GM23338 (cell line): Measurements from ENCODE around the gene CABLES2. TPM values are rescaled to one million over a fixed set of nuclear protein-coding genes. Genes with fewer than 3 reads are reported as not detected.

Source experiments
- ATAC-seq: fragments of 200-7000 bp; cut with Tn5 transposase; 3 replicates; pipeline ENCODE4 v1.9.1; 2020
- DNase-seq: peaks from one replicate; pipeline ENCODE4 v3.0.0-alpha.2; 2015; ENCODE audit warnings: low spot score
- H2AFZ ChIP-seq: fragments of 200-600 bp; sonication (generic); 2 replicates; pipeline ENCODE4 v1.8.0; 2016; ENCODE audit warnings: antibody characterized with exemption, mild to moderate bottlenecking, moderate library complexity
- H3F3A ChIP-seq: fragments of 200-600 bp; sonication (generic); replicated peaks from 2 replicates; pipeline ENCODE4 v1.8.0; 2017; ENCODE audit warnings: antibody characterized with exemption, mixed run types, low read depth
- H3K27ac ChIP-seq: fragments of 200-600 bp; sonication (generic); 2 replicates; pipeline ENCODE4 v1.6.1; 2016; ENCODE audit warnings: low read depth
- H3K27me3 ChIP-seq: fragments of 200-600 bp; sonication (generic); 2 replicates; pipeline ENCODE4 v1.8.0; 2016; ENCODE audit warnings: mild to moderate bottlenecking, mixed run types, moderate library complexity; ENCODE audit not compliant: insufficient read depth
- H3K36me3 ChIP-seq: fragments of 200-600 bp; sonication (generic); 2 replicates; pipeline ENCODE4 v1.8.0; 2016; ENCODE audit warnings: mild to moderate bottlenecking; ENCODE audit not compliant: insufficient read depth
- H3K4me1 ChIP-seq: fragments of 200-600 bp; sonication (generic); 2 replicates; pipeline ENCODE4 v1.8.0; 2016; ENCODE audit warnings: mild to moderate bottlenecking, moderate library complexity; ENCODE audit not compliant: insufficient read depth
- H3K4me2 ChIP-seq: fragments of 200-600 bp; sonication (generic); 2 replicates; pipeline ENCODE4 v1.7.1; 2017; ENCODE audit warnings: mixed run types
- H3K4me3 ChIP-seq: fragments of 200-600 bp; sonication (generic); 2 replicates; pipeline ENCODE4 v1.6.1; 2016; ENCODE audit warnings: mixed run types
- H3K79me2 ChIP-seq: fragments of 200-600 bp; sonication (generic); replicated peaks from 2 replicates; pipeline ENCODE4 v1.8.0; 2017; ENCODE audit warnings: mild to moderate bottlenecking; ENCODE audit not compliant: insufficient read depth
- H3K9me2 ChIP-seq: fragments of 200-600 bp; sonication (generic); 2 replicates; pipeline ENCODE4 v1.8.0; 2017; ENCODE audit not compliant: insufficient read depth
- H4K20me1 ChIP-seq: fragments of 200-600 bp; sonication (generic); replicated peaks from 2 replicates; pipeline ENCODE4 v1.8.0; 2017; ENCODE audit warnings: mild to moderate bottlenecking; ENCODE audit not compliant: insufficient read depth
- H3K27ac Mint-ChIP-seq: 2 replicates; pipeline ENCODE4 v1.8.0; 2020; ENCODE audit warnings: inconsistent platforms, mild to moderate bottlenecking, moderate library complexity, mixed read lengths
- H3K27me3 Mint-ChIP-seq: 3 replicates; pipeline ENCODE4 v1.8.0; 2022; ENCODE audit warnings: low read depth, mild to moderate bottlenecking, moderate library complexity, mixed read lengths, inconsistent platforms; ENCODE audit not compliant: insufficient read depth, poor library complexity
- H3K36me3 Mint-ChIP-seq: 3 replicates; pipeline ENCODE4 v1.8.0; 2021; ENCODE audit warnings: low read depth, mild to moderate bottlenecking, inconsistent platforms, moderate library complexity, mixed read lengths
- H3K4me1 Mint-ChIP-seq: 3 replicates; pipeline ENCODE4 v1.8.0; 2020; ENCODE audit warnings: mild to moderate bottlenecking, inconsistent platforms, mixed read lengths
- H3K4me3 Mint-ChIP-seq: 3 replicates; pipeline ENCODE4 v1.8.0; 2021; ENCODE audit warnings: moderate library complexity, mild to moderate bottlenecking, inconsistent platforms, mixed read lengths
- H3K9me3 Mint-ChIP-seq: 3 replicates; pipeline ENCODE4 v1.8.0; 2020; ENCODE audit warnings: moderate library complexity, mild to moderate bottlenecking, inconsistent platforms, mixed read lengths
- CREB1 ChIP-seq: fragments of 250-450 bp; sonication (Bioruptor Pico); IDR thresholded peaks from 2 replicates; pipeline ENCODE4 v1.5.0; 2020; ENCODE audit warnings: low read depth, mild to moderate bottlenecking, moderate library complexity
- CTCF ChIP-seq, 2 experiments: fragments of 200-600 bp in 1 of 2; sonication (generic) in 1 of 2; conservative IDR thresholded peaks; 2 replicates each; pipeline versions ENCODE4 v1.5.1 to v1.6.1; 2016 to 2017; ENCODE audit warnings: antibody characterized with exemption in 2 of 2, low read depth in 2 of 2, mild to moderate bottlenecking in 2 of 2, moderate library complexity in 1 of 2
- ETS1 ChIP-seq: IDR thresholded peaks from 2 replicates; pipeline ENCODE4 v1.6.1; 2016; ENCODE audit warnings: antibody characterized with exemption
- EZH2 ChIP-seq: fragments of 200-600 bp; sonication (generic); IDR thresholded peaks from one replicate; pipeline ENCODE4 v1.8.0; 2017; ENCODE audit warnings: antibody characterized with exemption, mild to moderate bottlenecking, low read depth; ENCODE audit not compliant: unreplicated experiment
- EZH2phosphoT487 ChIP-seq: fragments of 200-600 bp; sonication (generic); IDR thresholded peaks from one replicate; pipeline ENCODE4 v1.8.1; 2018; ENCODE audit warnings: antibody characterized with exemption; ENCODE audit not compliant: unreplicated experiment
- JUNB ChIP-seq: IDR thresholded peaks from one replicate; pipeline ENCODE4 v1.6.1; 2016; ENCODE audit warnings: antibody characterized with exemption; ENCODE audit not compliant: unreplicated experiment
- NANOG ChIP-seq: IDR thresholded peaks from 2 replicates; pipeline ENCODE4 v1.6.1; 2016; ENCODE audit warnings: antibody characterized with exemption, borderline replicate concordance
- POLR2AphosphoS5 ChIP-seq: IDR thresholded peaks from 2 replicates; pipeline ENCODE4 v1.6.1; 2016; ENCODE audit warnings: antibody characterized with exemption, low read depth
- REST ChIP-seq: IDR thresholded peaks from one replicate; pipeline ENCODE4 v1.6.1; 2018; ENCODE audit warnings: antibody characterized with exemption; ENCODE audit not compliant: unreplicated experiment
- STAT1 ChIP-seq: IDR thresholded peaks from one replicate; pipeline ENCODE4 v1.6.1; 2016; ENCODE audit warnings: antibody characterized with exemption; ENCODE audit not compliant: unreplicated experiment
- ZNF114 ChIP-seq: fragments of 250-450 bp; sonication (Bioruptor Pico); IDR thresholded peaks from 2 replicates; pipeline ENCODE4 v1.5.0; 2020; ENCODE audit warnings: mild to moderate bottlenecking, moderate library complexity
- ZNF331 ChIP-seq: fragments of 250-450 bp; sonication (Bioruptor Pico); IDR thresholded peaks from 2 replicates; pipeline ENCODE4 v1.5.0; 2020; ENCODE audit warnings: low read depth, mild to moderate bottlenecking, moderate library complexity
- ZNF462 ChIP-seq: fragments of 250-450 bp; sonication (Bioruptor Pico); IDR thresholded peaks from 2 replicates; pipeline ENCODE4 v1.5.0; 2020; ENCODE audit warnings: mild to moderate bottlenecking, moderate library complexity
- polyA plus RNA-seq: library from polyadenylated mRNA; unstranded; fragments of >200 nt; fragmentation: Nextera tagmentation; extraction: Ambion mirVana; gene quantifications from 2 replicates; pipeline ENCODE4 v1.2.1, GENCODE V29; 2016
- total RNA-seq: library from RNA; depleted of rRNA; stranded (reverse); fragments of >200 nt; shearing (Covaris generic); gene quantifications from 2 replicates; pipeline ENCODE4 v1.2.3, GENCODE V29; 2014

The CABLES2 gene
- total and polyA plus RNA-seq, 2 experiments from 2014 or later: 4.3 to 12.7 TPM

- no peak overlapping the region for H3K4me3 Mint-ChIP-seq
- Histone ChIP-seq H3K27me3 (no peaks in the 10 kb centered on the region), H2AFZ (no peak overlapping the region), H3K4me1 (no peaks in the 10 kb centered on the region), H4K20me1 (no peaks in the 10 kb centered on the region), H3K4me3 (no peak overlapping the region), H3K79me2 (no peaks in the 10 kb centered on the region), H3K27ac (no peak overlapping the region), H3K9me2 (no peaks in the 10 kb centered on the region), H3F3A (0 out of 2 replicates have a peak, but pooled peaks cover 2% of the 10 kb centered on the region), H3K4me2 (no peak overlapping the region), H3K36me3 (no peaks in the 10 kb centered on the region)
- peaks cover 2% of the 10 kb centered on the region; the same call in 1 of the 3 replicates for H3K4me1 Mint-ChIP-seq
- no peaks in the 10 kb centered on the region for H3K9me3 Mint-ChIP-seq
- DNase-seq (peak; percentile 37), ATAC-seq (no peak)
- H3K27ac Mint-ChIP-seq: no peak overlapping the region
- H3K36me3 Mint-ChIP-seq: no peaks in the 10 kb centered on the region
- no peak for TF ChIP-seq JUNB
- TF ChIP-seq POLR2AphosphoS5: no peak
- TF ChIP-seq ZNF114 (CRISPR knock-in tag): no peak
- TF ChIP-seq NANOG: no peak
- TF ChIP-seq CREB1 (CRISPR knock-in tag): no peak
- TF ChIP-seq ZNF331 (CRISPR knock-in tag): no peak
- no peak for TF ChIP-seq EZH2
- TF ChIP-seq EZH2phosphoT487: no peak
- no peak for TF ChIP-seq REST
- TF ChIP-seq STAT1: no peak
- no peak for TF ChIP-seq ETS1
- no peak for TF ChIP-seq ZNF462 (CRISPR knock-in tag)
- TF ChIP-seq CTCF (conservative IDR thresholded peaks at IDR 0.05; ENCODE audit: low read depth in 2 of 2): no peak
- peaks cover 6% of the 10 kb centered on the region for H3K27me3 Mint-ChIP-seq
Observed at GRCh38 chr20:62451156-62451767, 44.2 kb upstream of the CABLES2 start.
